Coronary artery (tissue), 2 donors: Measurements from ENCODE around the gene ALX4.

Source experiments
- DNase-seq: peaks from one replicate; pipeline ENCODE4 v3.0.0-alpha.2; 2017; ENCODE audit warnings: low spot score
- H3K27ac ChIP-seq, 2 donors: fragments of 200-600 bp; sonication (generic); one replicate each; pipeline ENCODE4 v1.5.1; 2016 to 2019
- H3K4me3 ChIP-seq: fragments of 200-600 bp; sonication (generic); 2 replicates; pipeline ENCODE4 v1.5.1; 2016; ENCODE audit warnings: mild to moderate bottlenecking, moderate library complexity
- TF ChIP-seq, protein P1 (sequence below): fragments of 200-600 bp; sonication (generic); IDR thresholded peaks from one replicate; pipeline ENCODE4 v1.5.1; 2019; ENCODE audit warnings: antibody characterized with exemption

Gene ALX4

DNA sequence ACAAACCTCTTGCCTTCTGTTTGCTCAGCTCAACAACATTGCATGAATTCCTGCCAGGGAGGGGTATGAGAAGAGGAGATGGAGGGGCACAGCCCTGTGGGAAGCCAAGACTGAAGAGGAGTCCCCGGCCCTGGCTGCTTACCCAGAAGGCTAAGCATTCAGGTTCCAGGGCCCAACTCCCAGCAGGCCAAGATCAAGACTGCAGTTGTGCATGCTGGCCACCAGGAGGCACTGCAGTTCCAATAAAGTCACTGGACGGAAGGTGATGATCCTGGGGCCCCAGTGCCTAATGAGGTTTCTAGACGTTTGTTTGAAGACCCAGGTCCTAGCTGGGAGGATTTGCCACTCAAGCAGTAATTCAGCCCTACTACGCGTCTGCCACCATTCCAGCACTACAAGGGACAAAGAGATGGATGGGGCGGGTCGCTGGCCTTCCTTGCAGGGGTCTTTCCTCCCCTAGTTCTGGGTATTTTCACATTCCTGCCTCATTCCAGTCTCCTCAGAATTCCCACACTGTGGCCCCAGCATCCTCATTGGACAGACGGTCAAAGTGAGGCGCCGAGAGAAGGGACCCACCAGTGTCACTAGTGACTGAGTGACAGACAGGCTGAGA, 23.6 kb downstream of the ALX4 start:
- TF ChIP-seq, protein P1, sequence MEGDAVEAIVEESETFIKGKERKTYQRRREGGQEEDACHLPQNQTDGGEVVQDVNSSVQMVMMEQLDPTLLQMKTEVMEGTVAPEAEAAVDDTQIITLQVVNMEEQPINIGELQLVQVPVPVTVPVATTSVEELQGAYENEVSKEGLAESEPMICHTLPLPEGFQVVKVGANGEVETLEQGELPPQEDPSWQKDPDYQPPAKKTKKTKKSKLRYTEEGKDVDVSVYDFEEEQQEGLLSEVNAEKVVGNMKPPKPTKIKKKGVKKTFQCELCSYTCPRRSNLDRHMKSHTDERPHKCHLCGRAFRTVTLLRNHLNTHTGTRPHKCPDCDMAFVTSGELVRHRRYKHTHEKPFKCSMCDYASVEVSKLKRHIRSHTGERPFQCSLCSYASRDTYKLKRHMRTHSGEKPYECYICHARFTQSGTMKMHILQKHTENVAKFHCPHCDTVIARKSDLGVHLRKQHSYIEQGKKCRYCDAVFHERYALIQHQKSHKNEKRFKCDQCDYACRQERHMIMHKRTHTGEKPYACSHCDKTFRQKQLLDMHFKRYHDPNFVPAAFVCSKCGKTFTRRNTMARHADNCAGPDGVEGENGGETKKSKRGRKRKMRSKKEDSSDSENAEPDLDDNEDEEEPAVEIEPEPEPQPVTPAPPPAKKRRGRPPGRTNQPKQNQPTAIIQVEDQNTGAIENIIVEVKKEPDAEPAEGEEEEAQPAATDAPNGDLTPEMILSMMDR = peak; percentile 78
- no peak overlapping the region for H3K4me3 ChIP-seq
- no peak for DNase-seq
- H3K27ac ChIP-seq = no peak overlapping the region

DNA sequence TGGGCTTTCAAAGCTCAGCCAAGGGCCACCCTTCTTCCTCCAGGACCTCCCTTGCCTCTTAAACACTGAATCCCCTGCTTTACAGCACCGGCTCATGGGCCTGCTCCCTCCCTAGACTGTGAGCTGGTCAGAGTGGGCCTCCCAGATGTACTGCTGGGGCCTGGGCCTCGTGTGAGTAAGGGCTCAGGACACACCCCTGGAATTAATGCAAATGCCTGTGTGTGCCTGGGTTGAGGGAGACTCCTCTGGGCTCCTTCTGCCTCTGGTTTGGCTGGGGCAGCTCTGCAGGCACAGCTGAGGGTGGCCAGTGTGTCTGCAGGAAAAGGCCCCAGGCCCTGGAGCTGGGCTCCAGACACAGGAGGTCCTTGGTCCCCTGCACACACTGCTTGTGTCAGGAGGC, 24.2 kb downstream of the ALX4 start:
- H3K27ac ChIP-seq = no peak overlapping the region
- TF ChIP-seq, protein P1 = no peak
- no peak overlapping the region for H3K4me3 ChIP-seq
- DNase-seq = no peak

DNA sequence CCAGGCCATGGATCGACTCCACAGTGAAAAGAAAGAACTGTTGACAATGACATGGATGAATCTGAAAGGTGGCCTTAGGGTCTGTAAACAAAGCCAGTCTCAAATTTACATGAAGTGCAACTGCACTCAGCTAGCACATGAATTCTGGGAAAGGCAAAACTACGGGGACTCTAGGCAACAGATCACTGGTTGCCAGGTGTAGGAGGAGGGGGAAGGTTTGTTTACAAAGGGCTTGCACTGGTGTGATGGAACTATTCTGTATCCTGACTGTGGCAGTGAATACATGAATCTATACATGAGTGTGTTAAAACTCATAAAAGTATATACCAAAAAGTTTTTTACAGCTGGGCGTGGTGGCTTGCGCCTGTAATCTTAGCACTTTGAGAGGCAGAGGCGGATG, 27.3 kb downstream of the ALX4 start:
- DNase-seq = no peak
- Histone ChIP-seq H3K27ac (no peak overlapping the region), H3K4me3 (no peak overlapping the region)
- TF ChIP-seq, protein P1 = no peak

DNA sequence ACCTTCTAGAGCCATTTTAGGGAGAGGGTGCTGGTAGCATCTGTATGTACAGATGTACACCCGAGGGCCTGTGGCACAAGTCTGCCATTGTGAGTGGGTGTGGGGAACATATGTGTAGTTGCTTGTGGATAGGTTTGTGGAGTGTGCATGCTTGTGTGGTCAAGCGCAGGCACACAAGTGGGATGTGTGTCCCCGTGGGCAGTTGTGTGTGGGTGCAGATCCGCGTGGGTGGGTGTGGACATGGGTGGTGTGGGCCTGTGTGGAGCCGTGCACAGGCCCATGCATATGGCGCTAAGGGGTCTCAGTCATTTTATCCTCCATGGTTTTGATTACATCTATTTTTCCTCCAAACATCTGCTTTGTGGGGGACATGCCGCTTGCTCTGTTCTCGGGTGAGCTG, 28.8 kb downstream of the ALX4 start:
- TF ChIP-seq, protein P1 = no peak
- no peak overlapping the region for H3K4me3 ChIP-seq
- DNase-seq = no peak
- H3K27ac ChIP-seq = no peak overlapping the region

DNA sequence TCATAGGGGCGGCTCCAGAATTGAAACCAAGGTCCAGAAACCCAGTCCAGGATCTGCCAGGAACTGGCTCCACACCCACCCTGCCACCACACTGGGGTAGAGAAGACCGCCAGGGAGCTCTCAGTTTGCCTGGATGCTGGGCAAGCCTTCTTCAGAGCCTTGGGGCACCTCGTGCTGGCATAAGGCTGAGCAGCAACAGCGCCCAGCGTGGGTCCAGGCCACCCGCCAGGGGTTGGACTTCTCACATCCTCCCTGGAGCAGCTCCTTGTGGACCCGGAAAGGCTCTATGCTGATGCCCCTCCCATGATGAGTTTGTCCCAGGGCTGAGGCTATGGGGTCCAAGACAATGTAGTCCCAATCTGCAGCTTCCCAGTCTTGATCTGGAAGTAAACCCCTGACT, 29.7 kb downstream of the ALX4 start:
- Histone ChIP-seq H3K27ac (no peak overlapping the region), H3K4me3 (no peak overlapping the region)
- no peak for DNase-seq
- TF ChIP-seq, protein P1 = no peak

DNA sequence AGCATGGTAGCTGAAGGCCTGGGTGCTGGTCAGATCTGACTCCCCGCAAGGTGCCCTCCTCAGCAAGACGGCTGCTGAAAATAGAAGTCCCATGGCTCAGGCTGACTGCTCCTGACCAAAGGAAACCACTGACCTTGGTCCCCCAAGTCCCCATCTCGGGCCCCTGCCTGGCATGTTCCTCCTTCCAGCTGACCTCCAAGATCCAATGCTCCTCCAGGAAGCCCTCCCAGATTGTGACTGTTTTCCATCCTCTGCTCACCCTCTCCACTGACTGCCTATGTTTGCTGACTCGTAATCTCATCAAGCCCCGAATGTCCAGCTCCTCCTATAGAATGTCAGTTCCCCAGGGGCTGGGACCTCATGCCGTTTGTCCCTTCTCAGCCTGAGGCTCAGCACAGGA, 30.5 kb downstream of the ALX4 start:
- DNase-seq = no peak
- H3K27ac ChIP-seq = no peak overlapping the region
- TF ChIP-seq, protein P1 = no peak

DNA sequence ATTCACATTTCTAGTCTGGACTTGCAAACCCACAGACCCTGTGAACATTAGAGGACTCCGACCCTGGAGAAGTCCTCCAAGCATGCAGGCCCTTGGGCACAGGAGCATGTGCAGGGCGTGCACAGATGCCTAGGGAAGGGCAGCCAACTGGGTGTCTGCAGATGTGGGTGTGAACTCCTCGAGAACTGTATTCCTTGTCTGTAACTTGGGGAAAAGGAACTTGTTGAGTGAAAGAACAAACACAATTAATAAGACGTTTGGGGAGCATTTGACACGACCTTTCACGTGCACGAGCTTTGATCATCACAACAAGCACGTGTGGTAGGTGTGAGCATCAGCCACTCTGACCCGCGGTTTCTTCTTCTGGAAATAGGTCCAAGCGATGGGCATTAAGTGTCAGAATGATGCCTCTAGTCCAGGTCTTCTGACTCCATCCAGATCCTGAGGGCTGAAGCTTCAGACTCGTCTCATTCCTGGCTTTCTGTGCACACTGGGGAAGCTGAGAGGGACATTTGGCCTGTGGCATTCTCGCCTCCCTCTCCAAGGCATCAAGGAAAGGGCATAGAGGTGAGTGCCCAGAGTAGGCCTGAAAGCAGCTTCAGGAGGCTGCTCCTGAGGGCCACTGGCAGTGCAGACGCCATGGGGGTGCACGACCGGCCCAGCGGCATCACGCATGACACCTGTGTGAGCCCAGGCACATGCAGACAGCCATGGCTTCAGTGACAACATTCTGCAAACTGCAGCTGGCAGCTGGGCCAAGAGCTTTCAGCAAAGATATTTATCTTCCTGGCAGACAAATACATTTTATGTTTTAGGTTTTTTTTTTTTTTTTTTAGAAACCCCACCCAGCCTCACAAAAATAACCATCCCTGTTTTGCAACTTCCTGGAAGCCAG, 32.5 kb downstream of the ALX4 start:
- DNase-seq = no peak
- Histone ChIP-seq H3K4me3 (no peak overlapping the region), H3K27ac (no peak overlapping the region)
- TF ChIP-seq, protein P1 = no peak

More for the DNA sequence above, 30.5 kb downstream of the ALX4 start:
- no peak overlapping the region for H3K4me3 ChIP-seq
